HG02840 (cell line): ENCODE data around the gene SORT1.
"Not testable (repeated sequence)": the region's sequence is repeated elsewhere in the genome, so short reads cannot be mapped to it uniquely, and the experiment has no call there.

Source experiments
- ATAC-seq: cut with Tn5 transposase; IDR thresholded peaks from one replicate; pipeline ENCODE4 v1.9.1; 2021; ENCODE audit warnings: mild to moderate bottlenecking, moderate library complexity, moderate number of reproducible peaks; ENCODE audit not compliant: unreplicated experiment, low FRiP score

SORT1 gene

GRCh38 chr1:109350182-109350581 lies 47.5 kb downstream of the SORT1 start:
- no peak for ATAC-seq

GRCh38 chr1:109347511-109347910 lies 50.2 kb downstream of the SORT1 start:
- ATAC-seq = no peak

GRCh38 chr1:109341944-109342930 lies 55.5 kb downstream of the SORT1 start:
- no peak for ATAC-seq

- ATAC-seq = no peak
Measured at GRCh38 chr1:109338608-109339007, 59.1 kb downstream of the SORT1 start.

- no peak for ATAC-seq
Measured at GRCh38 chr1:109338091-109338490, 59.6 kb downstream of the SORT1 start.

- ATAC-seq = no peak
Measured at GRCh38 chr1:109335091-109335490, 62.6 kb downstream of the SORT1 start.

GRCh38 chr1:109331113-109331512 lies 66.6 kb downstream of the SORT1 start:
- no peak for ATAC-seq

- no peak for ATAC-seq
Measured at GRCh38 chr1:109327285-109327684, 70.4 kb downstream of the SORT1 start.

- ATAC-seq = no peak
Measured at GRCh38 chr1:109322974-109323373, 74.7 kb downstream of the SORT1 start.

GRCh38 chr1:109319114-109319513 lies 78.6 kb downstream of the SORT1 start:
- ATAC-seq = no peak

- ATAC-seq = no peak
Measured at GRCh38 chr1:109316506-109316905, 81.2 kb downstream of the SORT1 start.

- ATAC-seq = no peak
Measured at GRCh38 chr1:109315288-109315687, 82.4 kb downstream of the SORT1 start.

- ATAC-seq = no peak
Measured at GRCh38 chr1:109314795-109315194, 82.9 kb downstream of the SORT1 start.

GRCh38 chr1:109312978-109313775 lies 84.5 kb downstream of the SORT1 start:
- no peak for ATAC-seq

- no peak for ATAC-seq
Measured at GRCh38 chr1:109312246-109312645, 85.5 kb downstream of the SORT1 start.

- ATAC-seq = no peak
Measured at GRCh38 chr1:109309347-109309746, 88.4 kb downstream of the SORT1 start.

- no peak for ATAC-seq
Measured at GRCh38 chr1:109307274-109308021, 90.3 kb downstream of the SORT1 start.

- no peak for ATAC-seq
Measured at GRCh38 chr1:109306832-109307273, 90.9 kb downstream of the SORT1 start, which contains the start of gene MYBPHL. MYBPHL (minus strand) TSS chr1:109307011; CDS start chr1:109306991, 20 bp downstream.

GRCh38 chr1:109305991-109306390 lies 91.7 kb downstream of the SORT1 start:
- ATAC-seq = not testable (repeated sequence)

GRCh38 chr1:109304226-109304920 lies 93.3 kb downstream of the SORT1 start:
- no peak for ATAC-seq
